KBM-7 (cell line): ENCODE results near the gene TMEM184A.

Experiments used
- DNase-seq: peaks from one replicate; pipeline ENCODE4 v3.0.0-alpha.2; 2015
- in situ Hi-C: fragments of 300-500 bp; cut with MboI; formaldehyde crosslinking; loops from 2 replicates; pipeline ENCODE4 v1.14.3; 2020; ENCODE audit warnings: low sequenced_read_pairs, low pct_unique_long_range_greater_than_20kb, mixed read lengths

The TMEM184A gene

GRCh38 chr7:1557006-1557405 lies 1.0 kb upstream of the TMEM184A start:
- in situ Hi-C loops: no loop called here
- DNase-seq: no peak

- in situ Hi-C loops: no loop called here
- DNase-seq: peak; percentile 18
These were observed 776 bp downstream of the TMEM184A start for GRCh38 chr7:1555046-1555812.

- in situ Hi-C loops: no loop called here
- no peak for DNase-seq
These were observed 1.5 kb downstream of the TMEM184A start for GRCh38 chr7:1554333-1555045.

GRCh38 chr7:1553512-1554210 lies 2.3 kb downstream of the TMEM184A start:
- DNase-seq: no peak

GRCh38 chr7:1552200-1552599 lies 3.8 kb downstream of the TMEM184A start:
- DNase-seq: no peak
- in situ Hi-C loops: no loop called here

More at GRCh38 chr7:1553512-1554210, 2.3 kb downstream of the TMEM184A start:
- in situ Hi-C loops: no loop called here

- no peak for DNase-seq
- in situ Hi-C loops: no loop called here
These were observed 5.2 kb downstream of the TMEM184A start for GRCh38 chr7:1550846-1551155.

- no peak for DNase-seq
- in situ Hi-C loops: no loop called here
These were observed 5.8 kb downstream of the TMEM184A start for GRCh38 chr7:1550005-1550845.

GRCh38 chr7:1549357-1550004 lies 6.5 kb downstream of the TMEM184A start:
- in situ Hi-C loops: no loop called here
- no peak for DNase-seq

GRCh38 chr7:1548944-1549343 lies 7.1 kb downstream of the TMEM184A start:
- DNase-seq: no peak
- in situ Hi-C loops: no loop called here

GRCh38 chr7:1548438-1548831 lies 7.6 kb downstream of the TMEM184A start:
- DNase-seq: peak; percentile 25
- in situ Hi-C loops: no loop called here

GRCh38 chr7:1547777-1548437 lies 8.1 kb downstream of the TMEM184A start:
- no peak for DNase-seq
- in situ Hi-C loops: no loop called here

GRCh38 chr7:1546909-1547776 lies 8.9 kb downstream of the TMEM184A start:
- no peak for DNase-seq
- in situ Hi-C loops: no loop called here

- no peak for DNase-seq
- in situ Hi-C loops: no loop called here
These were observed 9.6 kb downstream of the TMEM184A start for GRCh38 chr7:1546274-1546908.

GRCh38 chr7:1545417-1546246 lies 10.4 kb downstream of the TMEM184A start:
- no peak for DNase-seq
- in situ Hi-C loops: no loop called here

- in situ Hi-C loops: no loop called here
These were observed 11.0 kb downstream of the TMEM184A start for GRCh38 chr7:1544896-1545416.

More at GRCh38 chr7:1544896-1545416, 11.0 kb downstream of the TMEM184A start:
- DNase-seq: no peak
